ENCODE measurements around the gene BOC.

Gene BOC

GRCh38 chr3:113277414-113277813 lies 66.1 kb downstream of the BOC start:
- TF ChIP-seq TCF12 (IDR thresholded peaks at IDR 0.05; ENCODE audit: low read depth) (no peak), CEBPB (IDR thresholded peaks at IDR 0.05) (no peak), FOXM1 (IDR thresholded peaks at IDR 0.05; ENCODE audit: borderline replicate concordance, low read depth) (no peak), YY1 (IDR thresholded peaks at IDR 0.05; ENCODE audit: low read depth) (no peak), CREB1 (IDR thresholded peaks at IDR 0.05; ENCODE audit: low read depth) (no peak), NFIC (IDR thresholded peaks at IDR 0.05) (no peak), TAF1 (IDR thresholded peaks at IDR 0.05; ENCODE audit: low read depth) (no peak)
- TF ChIP-seq, protein P1, sequence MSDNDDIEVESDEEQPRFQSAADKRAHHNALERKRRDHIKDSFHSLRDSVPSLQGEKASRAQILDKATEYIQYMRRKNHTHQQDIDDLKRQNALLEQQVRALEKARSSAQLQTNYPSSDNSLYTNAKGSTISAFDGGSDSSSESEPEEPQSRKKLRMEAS (IDR thresholded peaks at IDR 0.05) = no peak

DNA sequence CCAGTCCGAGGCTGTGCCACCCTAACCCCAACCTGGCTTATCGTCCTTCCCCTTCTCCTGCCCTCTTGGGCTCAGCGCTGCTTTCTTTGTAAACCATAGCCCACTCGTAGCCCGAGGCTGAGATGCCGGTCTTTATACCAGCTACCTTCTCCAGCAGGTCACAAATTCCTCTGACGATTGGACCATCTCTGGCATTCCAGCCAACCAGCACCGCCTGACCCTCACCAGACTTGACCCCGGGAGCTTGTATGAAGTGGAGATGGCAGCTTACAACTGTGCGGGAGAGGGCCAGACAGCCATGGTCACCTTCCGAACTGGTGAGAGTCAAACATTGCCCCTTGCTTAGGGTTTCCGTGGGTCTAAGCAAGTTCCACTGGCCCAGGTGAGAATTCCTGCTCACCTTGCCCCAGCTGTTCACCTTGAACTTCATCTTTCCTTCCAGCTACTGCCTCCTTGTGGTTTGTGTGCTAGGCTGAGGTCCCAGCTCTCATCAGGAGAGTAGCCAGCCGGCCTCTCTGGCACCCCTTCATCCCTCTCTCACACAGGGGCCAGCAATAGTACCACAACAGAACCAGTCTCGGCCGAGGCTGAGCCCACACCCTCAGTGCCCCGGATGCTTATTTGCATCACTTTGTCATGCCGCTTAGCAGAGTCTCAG lies 66.7 kb downstream of the BOC start:
- TF ChIP-seq, protein P2, sequence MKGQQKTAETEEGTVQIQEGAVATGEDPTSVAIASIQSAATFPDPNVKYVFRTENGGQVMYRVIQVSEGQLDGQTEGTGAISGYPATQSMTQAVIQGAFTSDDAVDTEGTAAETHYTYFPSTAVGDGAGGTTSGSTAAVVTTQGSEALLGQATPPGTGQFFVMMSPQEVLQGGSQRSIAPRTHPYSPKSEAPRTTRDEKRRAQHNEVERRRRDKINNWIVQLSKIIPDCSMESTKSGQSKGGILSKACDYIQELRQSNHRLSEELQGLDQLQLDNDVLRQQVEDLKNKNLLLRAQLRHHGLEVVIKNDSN (IDR thresholded peaks at IDR 0.05) = no peak
- peak; percentile 72 for TF ChIP-seq RAD21 (IDR thresholded peaks at IDR 0.05; ENCODE audit: low read depth)

GRCh38 chr3:113278599-113278955 lies 67.2 kb downstream of the BOC start:
- TF ChIP-seq CREB1 (IDR thresholded peaks at IDR 0.05; ENCODE audit: low read depth) (no peak), FOXM1 (IDR thresholded peaks at IDR 0.05; ENCODE audit: borderline replicate concordance, low read depth) (no peak), NFIC (IDR thresholded peaks at IDR 0.05) (no peak), EP300 (IDR thresholded peaks at IDR 0.05; ENCODE audit: borderline replicate concordance) (no peak), TCF12 (IDR thresholded peaks at IDR 0.05; ENCODE audit: low read depth) (no peak), REST (IDR thresholded peaks at IDR 0.05; ENCODE audit: low read depth) (no peak), CEBPB (IDR thresholded peaks at IDR 0.05) (no peak), EGR1 (IDR thresholded peaks at IDR 0.05) (no peak), RAD21 (IDR thresholded peaks at IDR 0.05; ENCODE audit: low read depth) (no peak)
- TF ChIP-seq, protein P2 (IDR thresholded peaks at IDR 0.05) = no peak

DNA sequence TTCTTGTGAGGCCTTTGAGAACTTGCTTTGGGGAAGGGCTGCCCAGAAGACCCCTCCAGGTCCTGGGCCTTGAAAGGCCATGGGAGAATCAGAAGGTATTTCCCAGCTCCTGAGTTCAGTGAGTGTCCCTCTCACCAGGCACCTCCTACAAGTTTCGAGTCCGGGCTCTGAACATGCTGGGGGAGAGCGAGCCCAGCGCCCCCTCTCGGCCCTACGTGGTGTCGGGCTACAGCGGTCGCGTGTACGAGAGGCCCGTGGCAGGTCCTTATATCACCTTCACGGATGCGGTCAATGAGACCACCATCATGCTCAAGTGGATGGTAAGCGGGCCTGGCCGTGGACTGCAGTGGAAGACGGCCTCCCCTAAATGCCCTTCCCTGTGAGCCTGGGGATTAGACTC lies 68.3 kb downstream of the BOC start:
- TF ChIP-seq YY1 (IDR thresholded peaks at IDR 0.05; ENCODE audit: low read depth) (no peak), REST (IDR thresholded peaks at IDR 0.05; ENCODE audit: low read depth) (no peak), EP300 (IDR thresholded peaks at IDR 0.05; ENCODE audit: borderline replicate concordance) (no peak), CREB1 (IDR thresholded peaks at IDR 0.05; ENCODE audit: low read depth) (no peak), TAF1 (IDR thresholded peaks at IDR 0.05; ENCODE audit: low read depth) (no peak), TEAD4 (IDR thresholded peaks at IDR 0.05) (no peak), FOXM1 (IDR thresholded peaks at IDR 0.05; ENCODE audit: borderline replicate concordance, low read depth) (no peak), ZBTB7A (IDR thresholded peaks at IDR 0.05; ENCODE audit: low read depth) (no peak), TCF12 (IDR thresholded peaks at IDR 0.05; ENCODE audit: low read depth) (no peak), NFIC (IDR thresholded peaks at IDR 0.05) (no peak), RAD21 (IDR thresholded peaks at IDR 0.05; ENCODE audit: low read depth) (no peak), EGR1 (IDR thresholded peaks at IDR 0.05) (no peak), CEBPB (IDR thresholded peaks at IDR 0.05) (no peak)
- TF ChIP-seq, protein P2 (IDR thresholded peaks at IDR 0.05) = no peak
- TF ChIP-seq, protein P1 (IDR thresholded peaks at IDR 0.05) = no peak

DNA sequence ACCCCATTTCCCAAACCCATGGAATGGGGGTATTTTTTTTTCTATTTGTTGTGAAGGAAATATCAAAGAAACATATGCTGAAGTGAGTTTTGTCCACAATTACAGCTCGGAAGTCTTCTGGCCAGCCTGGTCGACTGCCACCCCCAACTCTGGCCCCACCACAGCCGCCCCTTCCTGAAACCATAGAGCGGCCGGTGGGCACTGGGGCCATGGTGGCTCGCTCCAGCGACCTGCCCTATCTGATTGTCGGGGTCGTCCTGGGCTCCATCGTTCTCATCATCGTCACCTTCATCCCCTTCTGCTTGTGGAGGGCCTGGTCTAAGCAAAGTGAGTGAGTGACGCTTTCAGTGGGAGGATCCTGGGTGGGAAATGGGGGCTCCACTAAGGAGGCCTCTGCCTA lies 71.9 kb downstream of the BOC start:
- no peak for TF ChIP-seq TAF1 (IDR thresholded peaks at IDR 0.05; ENCODE audit: low read depth)
- TF ChIP-seq NFIC (IDR thresholded peaks at IDR 0.05) = no peak
- TF ChIP-seq ZBTB7A (IDR thresholded peaks at IDR 0.05; ENCODE audit: low read depth) = no peak
- TF ChIP-seq RAD21 (IDR thresholded peaks at IDR 0.05; ENCODE audit: low read depth) = no peak
- no peak for TF ChIP-seq REST (IDR thresholded peaks at IDR 0.05; ENCODE audit: low read depth)
- TF ChIP-seq TCF12 (IDR thresholded peaks at IDR 0.05; ENCODE audit: low read depth) = no peak
- TF ChIP-seq, protein P1 (IDR thresholded peaks at IDR 0.05) = no peak
